ENCODE measurements around the gene RPS15A.
"Not testable (repeated sequence)": the region's sequence is repeated elsewhere in the genome, so short reads cannot be mapped to it uniquely, and the experiment has no call there.

- TF ChIP-seq EZH2 (IDR thresholded peaks at IDR 0.05; ENCODE audit: insufficient read depth, poor library complexity, severe bottlenecking); EZH2phosphoT487 (IDR thresholded peaks at IDR 0.05; ENCODE audit: insufficient read depth, low read depth): not testable (repeated sequence)
Measured at GRCh38 chr16:18767217-18767616, 22.9 kb downstream of the RPS15A start.
